Osteoblast (primary cell): Measurements from ENCODE around the gene EML1. TPM values are rescaled to one million over a fixed set of nuclear protein-coding genes. Genes with fewer than 3 reads are reported as not detected.
A peak's percentile ranks its signal among the peaks of the same experiment; 100 is the strongest.

Experiments
- DNase-seq: peaks from one replicate; pipeline ENCODE4 v3.0.0; 2011; ENCODE audit warnings: low spot score, mixed read lengths; ENCODE audit not compliant: insufficient read length; ENCODE audit errors: missing footprints
- H2AFZ ChIP-seq: 2 replicates; pipeline ENCODE4 v1.6.0; 2011; ENCODE audit warnings: mild to moderate bottlenecking, low read length
- H3K27ac ChIP-seq: 2 replicates; pipeline ENCODE4 v1.5.1; 2011; ENCODE audit warnings: mild to moderate bottlenecking, low read depth, low read length, moderate library complexity
- H3K27me3 ChIP-seq: 2 replicates; pipeline ENCODE4 v1.6.0; 2012; ENCODE audit warnings: mild to moderate bottlenecking, control low read depth, inconsistent platforms, low read length, moderate library complexity; ENCODE audit not compliant: insufficient read depth
- H3K36me3 ChIP-seq: 2 replicates; pipeline ENCODE4 v1.5.1; 2011; ENCODE audit warnings: mild to moderate bottlenecking, low read length, control low read depth, moderate library complexity; ENCODE audit not compliant: insufficient read depth
- H3K4me1 ChIP-seq: 2 replicates; pipeline ENCODE4 v1.5.1; 2011; ENCODE audit warnings: mild to moderate bottlenecking, low read length, control low read depth, moderate library complexity; ENCODE audit not compliant: insufficient read depth
- H3K4me2 ChIP-seq: 2 replicates; pipeline ENCODE4 v1.6.0; 2011; ENCODE audit warnings: mild to moderate bottlenecking, low read length; ENCODE audit not compliant: insufficient read depth
- H3K4me3 ChIP-seq: fragments of 200-600 bp; sonication (generic); 3 replicates; pipeline ENCODE4 v1.5.1; 2012; ENCODE audit warnings: mild to moderate bottlenecking, low read length, inconsistent platforms; ENCODE audit not compliant: insufficient read depth
- H3K79me2 ChIP-seq: 2 replicates; pipeline ENCODE4 v1.6.0; 2012; ENCODE audit warnings: mild to moderate bottlenecking, low read length, control low read depth, inconsistent platforms; ENCODE audit not compliant: insufficient read depth
- H3K9me3 ChIP-seq: 2 replicates; pipeline ENCODE4 v1.5.1; 2011; ENCODE audit warnings: low read depth, low read length, control low read depth
- H4K20me1 ChIP-seq: 2 replicates; pipeline ENCODE4 v1.6.0; 2012; ENCODE audit warnings: mild to moderate bottlenecking, low read length, control low read depth; ENCODE audit not compliant: insufficient read depth
- CTCF ChIP-seq: IDR thresholded peaks from 2 replicates; pipeline ENCODE4 v1.5.1; 2011; ENCODE audit warnings: mild to moderate bottlenecking, low read depth, low read length, moderate library complexity; ENCODE audit errors: extremely low read depth
- total RNA-seq: library from RNA; depleted of rRNA; stranded (reverse); fragments of >200 nt; gene quantifications from 2 replicates; pipeline ENCODE4 v1.2.3, GENCODE V29; 2012

The EML1 gene
- total RNA-seq, 1 donor: 46.7 TPM

GRCh38 chr14:99808154-99808505 lies 14.9 kb downstream of the EML1 start:
- Histone ChIP-seq H4K20me1 (peaks cover 70% of the 10 kb centered on the region), H3K4me1 (peaks cover 28% of the 10 kb centered on the region), H3K27me3 (no peaks in the 10 kb centered on the region), H3K4me2 (peak overlapping the region; percentile 37), H3K9me3 (no peaks in the 10 kb centered on the region), H3K79me2 (peaks cover 60% of the 10 kb centered on the region), H3K4me3 (no peak overlapping the region), H3K27ac (peak overlapping the region; percentile 4), H3K36me3 (no peaks in the 10 kb centered on the region), H2AFZ (no peak overlapping the region)
- no peak for TF ChIP-seq CTCF
- no peak for DNase-seq

- Histone ChIP-seq H3K27me3 (no peaks in the 10 kb centered on the region), H3K4me1 (peaks cover 28% of the 10 kb centered on the region), H3K4me3 (no peak overlapping the region), H3K36me3 (no peaks in the 10 kb centered on the region), H3K79me2 (peaks cover 56% of the 10 kb centered on the region), H3K27ac (peak overlapping the region; percentile 42), H4K20me1 (peaks cover 70% of the 10 kb centered on the region), H2AFZ (no peak overlapping the region), H3K9me3 (no peaks in the 10 kb centered on the region), H3K4me2 (peak overlapping the region; percentile 37)
- no peak for TF ChIP-seq CTCF
- DNase-seq: no peak
Measured at GRCh38 chr14:99808515-99808914, 15.3 kb downstream of the EML1 start.

- H2AFZ ChIP-seq: no peak overlapping the region
- peaks cover 70% of the 10 kb centered on the region for H4K20me1 ChIP-seq
- no peak overlapping the region for H3K4me3 ChIP-seq
Measured at GRCh38 chr14:99809360-99809759, 16.1 kb downstream of the EML1 start.

GRCh38 chr14:99809859-99810558 lies 16.8 kb downstream of the EML1 start:
- TF ChIP-seq CTCF: no peak
- no peaks in the 10 kb centered on the region for H3K27me3 ChIP-seq
- peaks cover 28% of the 10 kb centered on the region for H3K4me1 ChIP-seq
- no peak overlapping the region for H2AFZ ChIP-seq
- DNase-seq: no peak
- no peak overlapping the region for H3K4me3 ChIP-seq
- H3K36me3 ChIP-seq: no peaks in the 10 kb centered on the region
- H3K4me2 ChIP-seq: peak overlapping the region; percentile 10
- H4K20me1 ChIP-seq: peaks cover 71% of the 10 kb centered on the region
- no peaks in the 10 kb centered on the region for H3K9me3 ChIP-seq
- peak overlapping the region; percentile 42 for H3K27ac ChIP-seq
- H3K79me2 ChIP-seq: peaks cover 52% of the 10 kb centered on the region

More at GRCh38 chr14:99809360-99809759, 16.1 kb downstream of the EML1 start:
- no peaks in the 10 kb centered on the region for H3K36me3 ChIP-seq
- DNase-seq: peak; percentile 95
- peaks cover 28% of the 10 kb centered on the region for H3K4me1 ChIP-seq
- no peak for TF ChIP-seq CTCF
- H3K9me3 ChIP-seq: no peaks in the 10 kb centered on the region
- peaks cover 55% of the 10 kb centered on the region for H3K79me2 ChIP-seq
- H3K4me2 ChIP-seq: peak overlapping the region; percentile 10
- H3K27me3 ChIP-seq: no peaks in the 10 kb centered on the region
- H3K27ac ChIP-seq: peak overlapping the region; percentile 42
